DMS 273 (cell line): ENCODE data around the gene CMSS1.
"Not testable (repeated sequence)": the region's sequence is repeated elsewhere in the genome, so short reads cannot be mapped to it uniquely, and the experiment has no call there.

ENCODE experiments used
- DNase-seq: peaks from one replicate; lab custom pipeline; 2025; ENCODE audit not compliant: unreplicated experiment; lab: John Stamatoyannopoulos, UW

The CMSS1 gene

GRCh38 chr3:100076731-100077529, 259.3 kb downstream of the CMSS1 start:
- no peak for DNase-seq

GRCh38 chr3:100079328-100079727, 261.7 kb downstream of the CMSS1 start:
- no peak for DNase-seq

- DNase-seq = no peak
Measured at GRCh38 chr3:100080573-100080972, 262.9 kb downstream of the CMSS1 start.

GRCh38 chr3:100081311-100081710, 263.6 kb downstream of the CMSS1 start:
- no peak for DNase-seq

GRCh38 chr3:100081986-100082692, 264.5 kb downstream of the CMSS1 start:
- DNase-seq = no peak

- DNase-seq = no peak
Measured at GRCh38 chr3:100082714-100083113, 265.1 kb downstream of the CMSS1 start.

GRCh38 chr3:100083209-100083608, 265.5 kb downstream of the CMSS1 start:
- DNase-seq = no peak

GRCh38 chr3:100084100-100084806, 266.6 kb downstream of the CMSS1 start:
- DNase-seq = no peak

- no peak for DNase-seq
Measured at GRCh38 chr3:100086401-100086800, 268.7 kb downstream of the CMSS1 start.

GRCh38 chr3:100087198-100087597, 269.5 kb downstream of the CMSS1 start:
- no peak for DNase-seq

- DNase-seq = no peak
Measured at GRCh38 chr3:100088735-100089368, 271.2 kb downstream of the CMSS1 start.

- DNase-seq = peak; percentile 19
Measured at GRCh38 chr3:100089812-100090668, 272.4 kb downstream of the CMSS1 start.

GRCh38 chr3:100090669-100091005, 273.0 kb downstream of the CMSS1 start:
- DNase-seq = no peak

GRCh38 chr3:100093831-100094230, 276.2 kb downstream of the CMSS1 start:
- DNase-seq = no peak

- DNase-seq = not testable (repeated sequence)
Measured at GRCh38 chr3:100096286-100096685, 278.6 kb downstream of the CMSS1 start.

GRCh38 chr3:100096866-100097265, 279.2 kb downstream of the CMSS1 start:
- DNase-seq = no peak

- DNase-seq = no peak
Measured at GRCh38 chr3:100097919-100098783, 280.5 kb downstream of the CMSS1 start.

- no peak for DNase-seq
Measured at GRCh38 chr3:100098784-100099070, 281.1 kb downstream of the CMSS1 start.

- DNase-seq = no peak
Measured at GRCh38 chr3:100099621-100100020, 282.0 kb downstream of the CMSS1 start.

GRCh38 chr3:100100425-100100824, 282.8 kb downstream of the CMSS1 start:
- no peak for DNase-seq
